CD4-positive, alpha-beta T cell treated with Interferon alpha-2 for 1 hour (primary cell): ENCODE measurements around the gene PHF2.
"Not testable (repeated sequence)": the region's sequence is repeated elsewhere in the genome, so short reads cannot be mapped to it uniquely, and the experiment has no call there.

Experiments used
- DNase-seq, 2 donors: peaks; one replicate each; pipeline ENCODE4 v3.0.0-alpha.2; 2020 to 2022

Gene PHF2

GRCh38 chr9:93655621-93656425 is 79.4 kb downstream of the PHF2 start:
- no peak for DNase-seq

GRCh38 chr9:93656426-93657239 is 80.2 kb downstream of the PHF2 start:
- no peak for DNase-seq

DNA sequence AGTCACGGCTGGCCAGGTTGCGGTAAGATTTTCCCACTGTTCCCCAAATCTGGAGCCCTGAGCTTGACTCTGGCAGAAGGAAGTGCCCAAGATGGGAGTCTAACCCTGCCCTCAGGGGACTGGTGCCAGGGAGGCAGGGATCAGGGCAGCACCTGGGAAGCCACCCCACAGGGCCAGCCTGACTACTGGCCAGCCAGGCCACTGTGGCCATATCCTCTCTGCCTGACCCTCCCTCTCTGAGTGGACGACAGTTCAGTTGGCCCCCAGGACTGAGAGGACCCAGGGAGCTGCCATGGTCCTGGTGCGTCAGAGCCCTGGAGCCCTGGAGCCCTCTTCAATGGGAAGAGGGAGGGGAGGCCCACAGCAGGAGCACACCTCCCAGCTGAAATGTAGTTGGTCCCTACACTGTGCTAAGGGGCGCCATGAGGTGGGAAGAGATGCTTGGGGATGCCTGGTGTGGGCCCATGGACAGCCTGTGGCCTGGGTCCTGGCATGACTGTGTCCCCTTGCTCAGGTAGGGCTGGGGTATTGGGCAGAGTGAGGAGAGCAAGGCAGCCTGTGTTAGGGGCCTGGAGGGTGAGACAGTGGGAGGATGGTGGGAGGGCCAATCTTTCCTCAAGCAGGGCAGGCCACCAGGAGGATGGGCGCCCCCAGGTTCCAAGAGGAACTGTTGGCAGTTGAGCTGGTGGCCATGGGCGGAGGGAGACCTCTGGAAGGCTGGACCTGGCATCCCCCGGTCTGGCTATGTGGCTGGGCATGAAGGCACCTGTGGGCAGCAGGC is 81.1 kb downstream of the PHF2 start:
- no peak for DNase-seq

- DNase-seq, result no peak
These were observed 82.0 kb downstream of the PHF2 start for GRCh38 chr9:93658184-93658925.

DNA sequence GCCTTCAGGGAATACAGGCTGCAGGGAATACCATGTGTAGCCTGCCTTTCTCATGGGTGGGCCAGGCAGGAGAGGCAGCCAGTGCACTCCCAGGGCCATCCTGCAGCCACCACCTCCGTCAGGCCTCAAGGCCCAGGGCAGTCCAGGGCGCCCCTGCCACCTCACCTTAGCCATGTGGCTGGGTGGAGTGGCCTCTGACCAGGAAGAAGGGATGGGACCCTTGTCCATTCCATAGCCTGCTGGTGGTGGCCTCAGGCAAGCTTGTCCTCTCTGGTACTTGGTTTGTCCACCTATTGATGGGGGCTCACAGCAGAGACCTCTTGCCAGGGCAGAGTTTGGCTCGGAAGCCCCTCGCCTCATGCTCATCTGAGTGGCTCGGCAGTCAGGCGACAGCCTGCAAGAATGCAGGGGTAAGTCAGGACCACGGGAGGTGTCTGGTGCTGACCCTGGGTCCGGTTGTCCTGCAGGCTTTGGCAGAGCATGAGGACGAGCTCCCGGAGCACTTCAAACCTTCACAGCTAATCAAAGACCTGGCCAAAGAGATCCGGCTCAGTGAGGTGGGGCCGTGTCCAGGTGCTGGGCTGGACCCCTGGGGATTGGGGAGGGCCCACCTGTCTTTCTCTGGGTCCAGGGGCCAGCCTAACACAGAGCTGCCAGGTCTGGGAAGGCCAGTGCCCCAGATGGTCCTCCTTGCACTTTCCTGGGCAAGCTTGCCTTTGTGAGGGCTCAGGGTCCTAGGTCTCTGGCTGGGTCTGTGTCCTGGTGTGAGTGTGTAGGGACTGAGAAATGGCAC is 82.9 kb downstream of the PHF2 start:
- no peak for DNase-seq

DNA sequence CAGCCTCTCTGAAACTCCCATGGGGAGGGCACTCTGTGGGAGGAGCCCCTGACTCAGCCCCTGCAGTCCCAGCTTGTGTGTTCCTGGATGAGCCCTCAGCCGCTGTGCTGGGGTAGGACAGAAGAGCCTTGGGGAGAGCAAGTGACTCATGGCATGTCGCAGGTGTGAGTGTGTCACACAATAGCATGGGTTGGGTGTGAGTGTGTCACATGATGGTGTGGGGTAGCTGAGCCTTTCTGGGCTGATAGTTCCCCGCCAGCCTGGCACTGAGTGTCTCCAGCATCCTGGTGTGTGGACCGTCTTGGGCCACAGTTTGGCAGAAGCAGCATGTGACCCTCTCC is 83.4 kb downstream of the PHF2 start:
- no peak for DNase-seq

GRCh38 chr9:93660352-93661046 is 84.1 kb downstream of the PHF2 start:
- DNase-seq, result no peak

- DNase-seq, result no peak
These were observed 85.2 kb downstream of the PHF2 start for GRCh38 chr9:93661591-93661990.

DNA sequence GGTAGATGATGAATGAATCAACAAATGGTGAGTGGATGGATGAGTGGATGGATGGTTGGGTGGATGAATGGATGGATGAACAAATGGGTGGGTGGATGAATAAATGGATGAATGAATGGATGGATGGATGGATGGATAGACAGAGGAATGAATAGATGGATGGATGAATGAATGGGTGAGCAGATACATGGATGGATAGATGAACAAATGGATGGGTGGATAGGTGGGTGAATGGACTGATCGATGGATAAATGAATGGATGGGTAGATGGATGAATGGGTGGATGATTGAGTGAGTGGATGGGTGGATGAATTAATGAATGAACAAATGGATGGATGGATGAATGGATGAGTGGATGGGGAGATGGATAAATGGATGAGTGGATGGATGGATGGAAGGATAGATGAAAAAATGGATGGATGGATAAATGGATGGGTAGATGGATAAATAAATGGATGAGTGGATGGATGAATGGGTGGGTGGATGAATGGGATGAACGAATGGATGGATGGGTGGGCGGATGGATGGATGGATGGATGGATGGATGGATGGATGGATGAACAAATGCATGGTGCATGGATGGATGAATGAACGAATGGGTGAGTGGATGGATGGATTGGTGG is 85.7 kb downstream of the PHF2 start:
- DNase-seq, result no peak

DNA sequence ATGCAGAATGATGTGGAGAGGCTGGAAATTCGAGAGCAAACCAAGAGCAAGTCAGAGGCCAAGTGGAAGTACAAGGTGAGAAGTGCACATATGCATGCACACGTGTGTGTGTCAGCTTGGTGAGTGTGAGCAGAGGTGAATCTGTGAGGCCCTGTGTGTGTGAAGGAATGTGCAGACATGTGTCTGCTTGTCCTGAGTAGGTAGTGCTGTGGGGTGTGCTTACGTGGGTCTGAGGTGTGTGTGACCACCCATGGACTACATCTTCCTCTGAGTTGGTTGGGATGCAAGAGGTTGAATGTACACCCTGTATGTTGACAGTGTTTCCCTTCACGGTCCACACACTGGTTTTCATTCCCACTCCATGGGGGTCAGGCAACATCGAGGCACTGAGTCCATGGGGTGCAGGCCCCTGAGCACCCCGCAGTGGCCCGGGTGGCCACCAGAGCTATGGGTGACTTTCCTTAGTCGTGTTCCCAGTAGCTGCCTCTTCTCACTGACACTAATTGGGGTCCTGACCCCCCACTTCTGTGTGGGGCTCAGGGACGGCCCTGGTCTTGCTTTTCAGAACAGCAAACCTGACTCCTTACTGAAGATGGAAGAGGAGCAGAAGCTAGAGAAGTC is 86.7 kb downstream of the PHF2 start:
- no peak for DNase-seq

DNA sequence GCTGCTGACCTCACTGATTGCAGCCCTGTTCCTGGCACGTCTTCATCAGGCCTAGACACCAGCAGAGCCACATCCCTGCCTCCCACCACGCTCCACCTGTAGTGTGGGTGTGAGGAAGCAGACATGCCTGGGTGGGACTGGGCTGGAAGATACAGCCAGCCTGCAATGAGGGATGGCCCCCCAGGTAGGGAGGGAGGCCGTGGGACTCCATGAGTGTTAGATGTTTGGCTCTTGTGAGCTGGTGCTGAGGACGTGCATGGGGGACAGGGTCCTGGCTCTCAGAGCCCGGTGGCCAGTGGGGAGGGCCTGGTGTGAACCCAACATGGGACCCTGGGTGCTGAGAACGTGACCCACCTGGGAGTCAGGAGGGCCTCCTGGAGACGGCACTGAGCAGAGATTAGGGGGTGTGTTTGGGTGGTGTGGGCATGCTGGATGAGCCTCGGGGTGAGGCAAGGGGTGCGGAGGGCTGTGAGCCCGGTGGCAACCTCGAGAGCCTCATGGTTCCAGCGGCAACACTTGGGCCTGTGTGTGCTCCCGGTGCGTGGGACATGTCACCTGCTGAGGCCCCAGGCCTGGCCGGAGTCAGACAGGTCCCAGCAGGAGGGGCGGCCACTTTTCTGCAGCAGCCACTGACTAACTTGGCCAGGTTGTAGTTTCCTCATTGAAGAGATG is 87.6 kb downstream of the PHF2 start:
- no peak for DNase-seq

DNA sequence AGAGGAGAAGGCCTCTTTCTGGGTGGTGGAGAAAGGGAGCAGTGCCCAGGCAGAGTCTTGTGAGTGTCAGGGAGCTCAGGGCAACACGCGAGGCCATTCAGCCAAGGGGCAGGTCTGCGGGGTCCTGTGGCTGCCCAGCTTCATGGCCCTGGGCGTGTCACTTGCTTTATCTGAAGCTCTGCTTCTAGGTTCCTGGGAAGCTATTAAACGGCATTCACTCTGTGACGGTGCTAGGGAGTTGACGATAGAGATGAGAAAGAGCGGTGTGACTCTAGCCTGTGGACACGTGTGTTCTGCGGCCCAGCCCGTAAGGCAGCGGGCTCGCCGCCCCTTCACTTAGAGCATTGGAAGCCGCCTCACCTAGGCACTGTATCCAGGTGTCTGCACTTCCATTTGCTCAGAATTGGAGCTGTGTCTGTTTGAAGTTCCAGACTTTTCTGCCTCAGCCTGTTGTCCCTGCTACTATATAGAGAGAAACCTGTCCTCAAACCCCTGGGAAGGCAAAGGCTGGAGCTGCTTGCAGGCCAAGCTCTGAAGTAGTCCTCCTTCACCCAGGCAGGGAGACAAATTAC is 88.3 kb downstream of the PHF2 start:
- DNase-seq, result peak in 1 of 2 donors; percentile 1

DNA sequence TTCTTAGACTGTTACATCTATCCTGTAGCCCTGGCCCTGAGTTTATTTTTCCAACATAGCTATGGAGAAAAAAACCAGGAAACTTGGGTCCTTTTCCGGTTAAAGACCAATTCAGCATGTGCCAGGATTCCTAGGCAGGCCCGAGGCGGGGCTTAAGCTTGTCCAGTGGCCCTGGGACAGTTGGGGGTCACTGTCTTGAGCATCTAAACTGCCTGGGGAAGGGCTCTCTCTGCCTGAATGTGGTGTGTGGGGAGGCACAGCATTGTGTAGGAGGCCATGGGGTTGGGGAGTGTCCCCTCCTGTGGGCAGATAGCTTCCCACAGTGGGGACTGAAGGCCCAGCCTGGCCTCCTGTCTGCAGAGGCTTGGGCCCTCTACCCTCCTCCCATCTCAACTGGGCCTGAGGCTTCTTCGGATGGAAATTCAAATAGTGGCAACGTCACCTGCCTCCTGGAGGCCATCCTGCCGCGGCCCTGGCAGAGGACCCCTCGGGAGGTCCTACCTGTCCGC is 88.8 kb downstream of the PHF2 start:
- DNase-seq, result no peak

DNA sequence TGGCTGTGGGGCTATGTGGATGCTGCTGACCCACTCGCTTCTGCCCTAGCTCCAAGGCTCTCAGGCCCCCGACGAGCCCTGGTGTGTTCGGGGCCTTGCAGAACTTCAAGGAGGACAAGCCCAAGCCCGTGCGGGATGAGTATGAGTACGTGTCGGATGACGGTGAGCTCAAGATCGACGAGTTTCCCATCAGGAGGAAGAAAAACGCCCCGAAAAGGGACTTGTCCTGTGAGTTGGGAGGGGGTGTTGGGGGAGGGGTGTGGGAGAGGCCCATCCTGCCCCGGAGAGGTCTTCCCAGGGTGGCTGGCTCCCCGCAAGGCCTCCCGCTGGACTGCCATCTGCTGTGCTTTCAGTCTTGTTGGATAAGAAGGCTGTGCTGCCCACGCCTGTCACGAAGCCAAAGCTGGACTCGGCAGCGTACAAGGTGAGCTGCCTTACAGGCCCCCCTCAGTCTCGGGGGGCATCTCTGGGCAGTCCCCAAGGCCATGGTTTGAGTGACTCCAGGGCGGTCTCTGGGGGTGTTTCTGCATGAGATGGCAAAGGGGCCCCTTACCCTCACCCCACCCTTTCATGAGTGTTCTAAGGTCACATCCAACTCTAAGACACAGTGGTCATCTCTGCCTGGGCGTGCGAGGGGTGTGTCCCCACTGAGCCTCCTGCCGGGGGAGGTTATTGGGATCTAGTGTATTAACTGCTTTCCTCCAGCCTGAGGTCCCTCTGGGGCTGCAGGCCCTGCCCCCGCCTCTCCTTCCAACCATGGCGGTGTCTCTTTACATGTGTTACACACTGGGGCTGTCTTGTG is 89.5 kb downstream of the PHF2 start:
- DNase-seq, result peak in 1 of 2 donors; percentile 1

GRCh38 chr9:93666439-93666784 is 90.0 kb downstream of the PHF2 start:
- DNase-seq, result not testable (repeated sequence)

GRCh38 chr9:93667006-93667405 is 90.6 kb downstream of the PHF2 start:
- peak in 1 of 2 donors; percentile 0 for DNase-seq

GRCh38 chr9:93667627-93668026 is 91.2 kb downstream of the PHF2 start:
- DNase-seq, result peak in 1 of 2 donors; percentile 1

- DNase-seq, result peak in 1 of 2 donors; percentile 1
These were observed 92.0 kb downstream of the PHF2 start for GRCh38 chr9:93668261-93668871.
